ENCODE results near the gene KCNJ5. TPM values are rescaled to one million over a fixed set of nuclear protein-coding genes. Genes with fewer than 3 reads are reported as not detected.

Gene KCNJ5
- total RNA-seq, 2 donors from 2014 or later, result 0.60 to 1.1 TPM

- DNase-seq, result no peak
- 80 to 88% methylated on average over 8 to 9 of the region's 9 CpGs for WGBS, 2 experiments (ENCODE audit: insufficient coverage in 1 of 2, insufficient read length in 1 of 2)
- peaks cover 21% of the 10 kb centered on the region for H3K4me1 ChIP-seq (ENCODE audit: control insufficient read depth, insufficient read depth, low read length)
- peaks cover 35% of the 10 kb centered on the region for H3K27me3 ChIP-seq (ENCODE audit: control insufficient read depth, insufficient read depth, low read length, poor library complexity, severe bottlenecking)
- peaks cover 45% of the 10 kb centered on the region for H3K27me3 Mint-ChIP-seq (ENCODE audit: insufficient read depth)
- H3K9me3 ChIP-seq (ENCODE audit: control insufficient read depth, low read length), result no peaks in the 10 kb centered on the region
- no peak overlapping the region for H3K9ac ChIP-seq (ENCODE audit: extremely low read depth, low read length, poor library complexity, severe bottlenecking)
- no peak overlapping the region for H3K27ac ChIP-seq (ENCODE audit: low read depth, low read length)
- no peaks in the 10 kb centered on the region for H3K36me3 Mint-ChIP-seq (ENCODE audit: low read depth)
- no peak overlapping the region for H3K27ac Mint-ChIP-seq
- H3K4me3 Mint-ChIP-seq, result no peak overlapping the region
- H3K4me3 ChIP-seq (ENCODE audit: low read length), result no peak overlapping the region
- TF ChIP-seq CTCF (conservative IDR thresholded peaks at IDR 0.05), result no peak
- H3K36me3 ChIP-seq (ENCODE audit: control insufficient read depth, insufficient read depth, low read length), result no peaks in the 10 kb centered on the region
- H3K9me3 Mint-ChIP-seq, result no peaks in the 10 kb centered on the region
- peaks cover 37% of the 10 kb centered on the region for H3K4me1 Mint-ChIP-seq
These were observed 2.6 kb downstream of the KCNJ5 start for GRCh38 chr11:128893578-128894285.

GRCh38 chr11:128894286-128894681, 3.1 kb downstream of the KCNJ5 start:
- DNase-seq, result no peak
- Histone ChIP-seq H3K36me3 (ENCODE audit: control insufficient read depth, insufficient read depth, low read length) (no peaks in the 10 kb centered on the region), H3K9me3 (ENCODE audit: control insufficient read depth, low read length) (no peaks in the 10 kb centered on the region), H3K9ac (ENCODE audit: extremely low read depth, low read length, poor library complexity, severe bottlenecking) (no peak overlapping the region), H3K4me3 (ENCODE audit: low read length) (no peak overlapping the region), H3K27me3 (ENCODE audit: control insufficient read depth, insufficient read depth, low read length, poor library complexity, severe bottlenecking) (peaks cover 38% of the 10 kb centered on the region), H3K4me1 (ENCODE audit: control insufficient read depth, insufficient read depth, low read length) (peaks cover 21% of the 10 kb centered on the region), H3K27ac (ENCODE audit: low read depth, low read length) (no peak overlapping the region)
- Mint-ChIP-seq H3K9me3 (no peaks in the 10 kb centered on the region), H3K4me1 (peaks cover 34% of the 10 kb centered on the region), H3K4me3 (no peak overlapping the region), H3K27me3 (ENCODE audit: insufficient read depth) (peaks cover 45% of the 10 kb centered on the region), H3K36me3 (ENCODE audit: low read depth) (no peaks in the 10 kb centered on the region), H3K27ac (no peak overlapping the region)
- 88% methylated on average over 3 of the region's 3 CpGs for WGBS, 2 experiments (ENCODE audit: insufficient coverage in 1 of 2, insufficient read length in 1 of 2)
- no peak for TF ChIP-seq CTCF (conservative IDR thresholded peaks at IDR 0.05)

GRCh38 chr11:128894685-128895084, 3.5 kb downstream of the KCNJ5 start:
- Mint-ChIP-seq H3K4me3 (no peak overlapping the region), H3K36me3 (ENCODE audit: low read depth) (no peaks in the 10 kb centered on the region), H3K4me1 (peaks cover 30% of the 10 kb centered on the region), H3K9me3 (no peaks in the 10 kb centered on the region), H3K27ac (no peak overlapping the region), H3K27me3 (ENCODE audit: insufficient read depth) (peaks cover 41% of the 10 kb centered on the region)
- H3K27me3 ChIP-seq (ENCODE audit: control insufficient read depth, insufficient read depth, low read length, poor library complexity, severe bottlenecking), result peaks cover 38% of the 10 kb centered on the region
- TF ChIP-seq CTCF (conservative IDR thresholded peaks at IDR 0.05), result no peak
- H3K36me3 ChIP-seq (ENCODE audit: control insufficient read depth, insufficient read depth, low read length), result no peaks in the 10 kb centered on the region
- no peak overlapping the region for H3K27ac ChIP-seq (ENCODE audit: low read depth, low read length)
- WGBS, 2 experiments (ENCODE audit: insufficient coverage in 1 of 2, insufficient read length in 1 of 2), result 84 to 90% methylated on average over 6 of the region's 6 CpGs
- no peaks in the 10 kb centered on the region for H3K9me3 ChIP-seq (ENCODE audit: control insufficient read depth, low read length)
- DNase-seq, result no peak
- no peak overlapping the region for H3K9ac ChIP-seq (ENCODE audit: extremely low read depth, low read length, poor library complexity, severe bottlenecking)
- no peak overlapping the region for H3K4me3 ChIP-seq (ENCODE audit: low read length)
- H3K4me1 ChIP-seq (ENCODE audit: control insufficient read depth, insufficient read depth, low read length), result peaks cover 20% of the 10 kb centered on the region
